ENCODE results near the gene LRRC8C.

The LRRC8C gene

DNA sequence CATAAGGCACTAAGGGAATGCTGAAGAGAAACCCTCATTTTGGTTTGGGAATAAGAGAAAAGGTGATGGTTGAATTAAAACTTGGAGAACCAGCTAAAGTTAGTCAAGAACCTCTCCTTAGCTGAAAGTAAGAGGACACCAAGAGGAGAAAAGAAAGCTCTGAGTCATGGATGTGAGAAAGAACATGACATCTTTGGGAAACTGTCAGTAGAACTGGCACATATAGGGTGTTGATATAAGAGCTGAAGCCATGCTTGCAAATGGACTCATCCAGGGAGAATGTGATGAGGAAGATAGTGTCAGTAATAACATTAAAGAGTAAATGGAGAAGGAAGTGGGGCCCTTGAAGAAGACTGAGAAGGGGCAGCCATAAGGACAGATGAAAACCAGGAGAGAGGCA, 54.3 kb downstream of the LRRC8C start:
- Histone ChIP-seq H3K9me3 (ENCODE audit: control insufficient read depth, low read length) (no peaks in the 10 kb centered on the region), H2AK5ac (ENCODE audit: low read length, severe bottlenecking) (no peak overlapping the region)

DNA sequence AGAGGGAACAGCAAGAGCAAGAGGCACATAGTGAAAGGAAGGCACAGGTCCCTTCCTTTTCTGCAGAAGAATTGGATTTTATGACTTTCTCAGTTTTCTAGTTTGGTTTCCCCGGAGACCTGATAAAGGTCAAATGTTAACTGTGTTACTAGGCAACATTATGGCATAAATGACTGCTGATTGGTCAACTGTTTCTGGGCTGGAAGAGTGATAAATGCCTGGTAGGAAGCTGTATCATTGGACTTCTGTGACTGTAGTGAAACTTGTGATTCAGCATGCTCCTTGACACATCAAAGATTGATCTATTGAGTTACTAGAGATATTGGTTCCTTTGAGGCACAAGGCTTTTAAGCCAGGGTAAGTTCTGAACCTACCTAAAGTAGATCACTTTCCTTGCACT, 55.7 kb downstream of the LRRC8C start:
- Histone ChIP-seq H3K9me3 (ENCODE audit: control insufficient read depth, low read length) (no peaks in the 10 kb centered on the region), H4K8ac (ENCODE audit: low read length) (no peak overlapping the region), H3K27ac (ENCODE audit: low read length, poor library complexity, severe bottlenecking) (no peak overlapping the region), H2BK15ac (ENCODE audit: low read depth, poor library complexity, severe bottlenecking) (no peak overlapping the region), H2AK5ac (ENCODE audit: low read length, severe bottlenecking) (no peak overlapping the region), H4K91ac (ENCODE audit: low read length) (no peak overlapping the region), H3K14ac (ENCODE audit: low read length in 2 of 2) (no peak overlapping the region), H2BK120ac (ENCODE audit: low read depth, low read length) (no peak overlapping the region), H3K18ac (ENCODE audit: low read depth in 1 of 2, low read length in 2 of 2) (peak overlapping the region in 1 of 2 experiments; percentile 2), H3K4ac (ENCODE audit: low read depth in 1 of 2, low read length in 2 of 2) (peak overlapping the region in 1 of 2 experiments; percentile 20), H3K4me3 (ENCODE audit: insufficient read depth in 1 of 2, low read depth in 1 of 2, low read length in 2 of 2) (no peak overlapping the region), H2BK12ac (ENCODE audit: low read length in 2 of 2) (peak overlapping the region in 1 of 2 experiments; percentile 43), H2BK5ac (ENCODE audit: low read depth, low read length, poor library complexity, severe bottlenecking) (no peak overlapping the region), H3K4me2 (ENCODE audit: low read length, poor library complexity, severe bottlenecking) (no peak overlapping the region), H3K36me3 (ENCODE audit: control insufficient read depth in 1 of 2, insufficient read depth in 2 of 2, low read depth in 1 of 2, low read length in 2 of 2) (peaks cover 0 to 21% of the 10 kb centered on the region in 2 experiments), H3K23ac (ENCODE audit: low read length in 2 of 2) (no peak overlapping the region), H3K9ac (ENCODE audit: low read length) (no peak overlapping the region), H2AFZ (ENCODE audit: low read depth, low read length) (no peak overlapping the region), H3K27me3 (ENCODE audit: control insufficient read depth in 1 of 2, insufficient read depth in 1 of 2, low read length in 2 of 2) (no peaks in the 10 kb centered on the region), H3K4me1 (ENCODE audit: control insufficient read depth, insufficient read depth, low read depth, low read length) (no peaks in the 10 kb centered on the region), H3K79me1 (replicated peaks; ENCODE audit: low read length, poor library complexity, severe bottlenecking) (no peaks in the 10 kb centered on the region)
- 53% methylated on average over 1 of the region's 1 CpG for WGBS
- DNase-seq = no peak

More for the DNA sequence above, 54.3 kb downstream of the LRRC8C start:
- Histone ChIP-seq H2BK120ac (ENCODE audit: low read depth, low read length) (no peak overlapping the region), H4K8ac (ENCODE audit: low read length) (no peak overlapping the region), H3K36me3 (ENCODE audit: control insufficient read depth in 1 of 2, insufficient read depth in 2 of 2, low read depth in 1 of 2, low read length in 2 of 2) (peaks cover 0 to 21% of the 10 kb centered on the region in 2 experiments), H3K27ac (ENCODE audit: low read length, poor library complexity, severe bottlenecking) (no peak overlapping the region), H2AFZ (ENCODE audit: low read depth, low read length) (no peak overlapping the region), H3K4me1 (ENCODE audit: control insufficient read depth, insufficient read depth, low read depth, low read length) (no peaks in the 10 kb centered on the region), H3K4me3 (ENCODE audit: insufficient read depth in 1 of 2, low read depth in 1 of 2, low read length in 2 of 2) (no peak overlapping the region), H3K23ac (ENCODE audit: low read length in 2 of 2) (no peak overlapping the region), H3K14ac (ENCODE audit: low read length in 2 of 2) (no peak overlapping the region), H3K4me2 (ENCODE audit: low read length, poor library complexity, severe bottlenecking) (no peak overlapping the region), H3K4ac (ENCODE audit: low read depth in 1 of 2, low read length in 2 of 2) (no peak overlapping the region), H3K79me1 (replicated peaks; ENCODE audit: low read length, poor library complexity, severe bottlenecking) (no peaks in the 10 kb centered on the region), H3K27me3 (ENCODE audit: control insufficient read depth in 1 of 2, insufficient read depth in 1 of 2, low read length in 2 of 2) (no peaks in the 10 kb centered on the region), H2BK12ac (ENCODE audit: low read length in 2 of 2) (no peak overlapping the region), H4K91ac (ENCODE audit: low read length) (no peak overlapping the region), H2BK5ac (ENCODE audit: low read depth, low read length, poor library complexity, severe bottlenecking) (no peak overlapping the region), H2BK15ac (ENCODE audit: low read depth, poor library complexity, severe bottlenecking) (no peak overlapping the region), H3K18ac (ENCODE audit: low read depth in 1 of 2, low read length in 2 of 2) (no peak overlapping the region), H3K9ac (ENCODE audit: low read length) (no peak overlapping the region)
- no peak for DNase-seq

DNA sequence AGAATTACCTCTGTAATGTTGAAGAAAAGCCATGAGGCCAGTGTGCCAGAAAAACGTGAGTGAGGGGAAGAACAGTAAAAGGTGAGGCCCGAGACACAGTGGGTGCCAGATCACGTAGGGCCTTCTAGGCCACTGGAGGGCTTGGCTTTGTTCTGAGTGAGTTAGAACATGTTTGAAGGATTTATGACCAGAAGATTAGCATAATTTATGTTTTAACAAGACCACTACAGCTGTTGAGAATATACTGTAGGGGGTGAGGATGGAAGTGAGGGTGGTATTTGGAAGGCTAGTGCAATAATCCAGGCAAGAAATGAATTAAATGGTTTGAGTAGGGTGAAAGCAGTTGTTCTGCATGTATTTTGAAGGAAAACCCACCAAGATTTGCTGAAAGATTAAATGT, 56.3 kb downstream of the LRRC8C start:
- Histone ChIP-seq H3K27me3 (ENCODE audit: control insufficient read depth in 1 of 2, insufficient read depth in 1 of 2, low read length in 2 of 2) (no peaks in the 10 kb centered on the region), H3K4ac (ENCODE audit: low read depth in 1 of 2, low read length in 2 of 2) (no peak overlapping the region), H2BK15ac (ENCODE audit: low read depth, poor library complexity, severe bottlenecking) (no peak overlapping the region), H3K79me1 (replicated peaks; ENCODE audit: low read length, poor library complexity, severe bottlenecking) (no peaks in the 10 kb centered on the region), H3K27ac (ENCODE audit: low read length, poor library complexity, severe bottlenecking) (no peak overlapping the region), H3K14ac (ENCODE audit: low read length in 2 of 2) (no peak overlapping the region), H2BK120ac (ENCODE audit: low read depth, low read length) (no peak overlapping the region), H2AK5ac (ENCODE audit: low read length, severe bottlenecking) (no peak overlapping the region), H2BK12ac (ENCODE audit: low read length in 2 of 2) (no peak overlapping the region), H4K8ac (ENCODE audit: low read length) (no peak overlapping the region), H3K9me3 (ENCODE audit: control insufficient read depth, low read length) (no peaks in the 10 kb centered on the region), H4K91ac (ENCODE audit: low read length) (no peak overlapping the region), H2BK5ac (ENCODE audit: low read depth, low read length, poor library complexity, severe bottlenecking) (no peak overlapping the region), H3K4me2 (ENCODE audit: low read length, poor library complexity, severe bottlenecking) (no peak overlapping the region), H2AFZ (ENCODE audit: low read depth, low read length) (no peak overlapping the region), H3K23ac (ENCODE audit: low read length in 2 of 2) (no peak overlapping the region), H3K36me3 (ENCODE audit: control insufficient read depth in 1 of 2, insufficient read depth in 2 of 2, low read depth in 1 of 2, low read length in 2 of 2) (peaks cover 0 to 21% of the 10 kb centered on the region in 2 experiments), H3K18ac (ENCODE audit: low read depth in 1 of 2, low read length in 2 of 2) (no peak overlapping the region), H3K4me3 (ENCODE audit: insufficient read depth in 1 of 2, low read depth in 1 of 2, low read length in 2 of 2) (no peak overlapping the region), H3K4me1 (ENCODE audit: control insufficient read depth, insufficient read depth, low read depth, low read length) (no peaks in the 10 kb centered on the region), H3K9ac (ENCODE audit: low read length) (no peak overlapping the region)
- DNase-seq = no peak
- WGBS = 93% methylated on average over 3 of the region's 3 CpGs

DNA sequence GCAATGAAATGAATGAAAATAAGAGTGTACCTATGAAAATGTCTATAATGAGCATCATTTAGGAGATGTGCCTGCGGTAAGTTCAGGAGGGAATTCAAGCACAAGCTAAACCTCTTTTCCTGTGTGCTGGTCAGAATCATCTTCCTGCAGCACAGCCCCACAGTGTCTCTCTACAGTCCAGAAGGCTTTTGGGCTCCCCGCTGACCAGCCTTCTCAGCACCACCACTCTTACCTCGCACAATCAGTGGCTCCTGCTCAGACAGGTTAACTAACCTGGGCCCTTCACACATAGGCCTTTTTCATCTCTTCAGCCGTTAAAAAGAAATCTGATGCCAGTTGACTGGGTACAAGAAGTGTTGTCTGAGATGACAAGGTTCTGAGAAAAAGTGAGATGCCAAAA, 57.7 kb downstream of the LRRC8C start:
- DNase-seq = no peak
- H4K8ac ChIP-seq (ENCODE audit: low read length) = no peak overlapping the region
- no peak overlapping the region for H3K27ac ChIP-seq (ENCODE audit: low read length, poor library complexity, severe bottlenecking)
- no peak overlapping the region for H2AK5ac ChIP-seq (ENCODE audit: low read length, severe bottlenecking)
- no peak overlapping the region for H2AFZ ChIP-seq (ENCODE audit: low read depth, low read length)
- no peak overlapping the region for H2BK15ac ChIP-seq (ENCODE audit: low read depth, poor library complexity, severe bottlenecking)
- H3K27me3 ChIP-seq (ENCODE audit: control insufficient read depth in 1 of 2, insufficient read depth in 1 of 2, low read length in 2 of 2) = no peaks in the 10 kb centered on the region
- H2BK12ac ChIP-seq (ENCODE audit: low read length in 2 of 2) = peak overlapping the region in 1 of 2 experiments; percentile 37
- no peaks in the 10 kb centered on the region for H3K4me1 ChIP-seq (ENCODE audit: control insufficient read depth, insufficient read depth, low read depth, low read length)
- WGBS = 93% methylated on average over 3 of the region's 4 CpGs
- H3K9me3 ChIP-seq (ENCODE audit: control insufficient read depth, low read length) = no peaks in the 10 kb centered on the region
- H3K36me3 ChIP-seq (ENCODE audit: control insufficient read depth in 1 of 2, insufficient read depth in 2 of 2, low read depth in 1 of 2, low read length in 2 of 2) = peaks cover 0 to 21% of the 10 kb centered on the region in 2 experiments
- H2BK120ac ChIP-seq (ENCODE audit: low read depth, low read length) = no peak overlapping the region
- H3K14ac ChIP-seq (ENCODE audit: low read length in 2 of 2) = no peak overlapping the region
- no peak overlapping the region for H2BK5ac ChIP-seq (ENCODE audit: low read depth, low read length, poor library complexity, severe bottlenecking)
- H4K91ac ChIP-seq (ENCODE audit: low read length) = no peak overlapping the region
- no peak overlapping the region for H3K23ac ChIP-seq (ENCODE audit: low read length in 2 of 2)
- no peak overlapping the region for H3K4me2 ChIP-seq (ENCODE audit: low read length, poor library complexity, severe bottlenecking)
- peak overlapping the region in 1 of 2 experiments; percentile 11 for H3K4ac ChIP-seq (ENCODE audit: low read depth in 1 of 2, low read length in 2 of 2)
- no peak overlapping the region for H3K4me3 ChIP-seq (ENCODE audit: insufficient read depth in 1 of 2, low read depth in 1 of 2, low read length in 2 of 2)
- H3K18ac ChIP-seq (ENCODE audit: low read depth in 1 of 2, low read length in 2 of 2) = peak overlapping the region in 1 of 2 experiments; percentile 11
- H3K9ac ChIP-seq (ENCODE audit: low read length) = no peak overlapping the region
- H3K79me1 ChIP-seq (replicated peaks; ENCODE audit: low read length, poor library complexity, severe bottlenecking) = no peaks in the 10 kb centered on the region
